Measurements from ENCODE around the gene KDM2A.

Gene KDM2A

GRCh38 chr11:67243051-67243450 is 124.0 kb downstream of the KDM2A start:
- peak overlapping the region; percentile 5 for H3K4me3 ChIP-seq (ENCODE audit: low read depth, low read length)
- H3K27me3 ChIP-seq (ENCODE audit: control insufficient read depth, insufficient read depth, low read length): no peaks in the 10 kb centered on the region
- peaks cover 39% of the 10 kb centered on the region for H3K36me3 ChIP-seq (ENCODE audit: control insufficient read depth, insufficient read depth, low read length)
- H3K4me1 ChIP-seq (ENCODE audit: control insufficient read depth, insufficient read depth, low read length): peaks cover 19% of the 10 kb centered on the region
- H3K9ac ChIP-seq (ENCODE audit: low read depth, low read length): peak overlapping the region; percentile 8
- no peaks in the 10 kb centered on the region for H3K9me3 ChIP-seq (ENCODE audit: control insufficient read depth, insufficient read depth, low read length)

GRCh38 chr11:67245046-67245445 is 126.0 kb downstream of the KDM2A start:
- H3K4me3 ChIP-seq (ENCODE audit: low read depth, low read length): no peak overlapping the region
- H3K27me3 ChIP-seq (ENCODE audit: control insufficient read depth, insufficient read depth, low read length): no peaks in the 10 kb centered on the region
- H3K36me3 ChIP-seq (ENCODE audit: control insufficient read depth, insufficient read depth, low read length): peaks cover 59% of the 10 kb centered on the region
- peaks cover 5% of the 10 kb centered on the region for H3K4me1 ChIP-seq (ENCODE audit: control insufficient read depth, insufficient read depth, low read length)
- H3K9ac ChIP-seq (ENCODE audit: low read depth, low read length): no peak overlapping the region
- no peaks in the 10 kb centered on the region for H3K9me3 ChIP-seq (ENCODE audit: control insufficient read depth, insufficient read depth, low read length)

GRCh38 chr11:67247946-67248550 is 129.0 kb downstream of the KDM2A start:
- Histone ChIP-seq H3K4me1 (ENCODE audit: control insufficient read depth, insufficient read depth, low read length) (no peaks in the 10 kb centered on the region), H3K4me3 (ENCODE audit: low read depth, low read length) (no peak overlapping the region), H3K9me3 (ENCODE audit: control insufficient read depth, insufficient read depth, low read length) (no peaks in the 10 kb centered on the region), H3K9ac (ENCODE audit: low read depth, low read length) (no peak overlapping the region), H3K27me3 (ENCODE audit: control insufficient read depth, insufficient read depth, low read length) (no peaks in the 10 kb centered on the region), H3K36me3 (ENCODE audit: control insufficient read depth, insufficient read depth, low read length) (peaks cover 84% of the 10 kb centered on the region)

- H3K36me3 ChIP-seq (ENCODE audit: control insufficient read depth, insufficient read depth, low read length): peaks cover 84% of the 10 kb centered on the region
- H3K9me3 ChIP-seq (ENCODE audit: control insufficient read depth, insufficient read depth, low read length): no peaks in the 10 kb centered on the region
- H3K9ac ChIP-seq (ENCODE audit: low read depth, low read length): no peak overlapping the region
- H3K4me3 ChIP-seq (ENCODE audit: low read depth, low read length): no peak overlapping the region
- H3K27me3 ChIP-seq (ENCODE audit: control insufficient read depth, insufficient read depth, low read length): no peaks in the 10 kb centered on the region
- no peaks in the 10 kb centered on the region for H3K4me1 ChIP-seq (ENCODE audit: control insufficient read depth, insufficient read depth, low read length)
These were observed 129.6 kb downstream of the KDM2A start for GRCh38 chr11:67248653-67249052.

GRCh38 chr11:67250059-67251043 is 131.3 kb downstream of the KDM2A start:
- Histone ChIP-seq H3K27me3 (ENCODE audit: control insufficient read depth, insufficient read depth, low read length) (no peaks in the 10 kb centered on the region), H3K9ac (ENCODE audit: low read depth, low read length) (no peak overlapping the region), H3K9me3 (ENCODE audit: control insufficient read depth, insufficient read depth, low read length) (no peaks in the 10 kb centered on the region), H3K4me3 (ENCODE audit: low read depth, low read length) (no peak overlapping the region), H3K36me3 (ENCODE audit: control insufficient read depth, insufficient read depth, low read length) (peaks cover 91% of the 10 kb centered on the region), H3K4me1 (ENCODE audit: control insufficient read depth, insufficient read depth, low read length) (no peaks in the 10 kb centered on the region)

GRCh38 chr11:67251841-67252240 is 132.8 kb downstream of the KDM2A start:
- Histone ChIP-seq H3K4me1 (ENCODE audit: control insufficient read depth, insufficient read depth, low read length) (no peaks in the 10 kb centered on the region), H3K36me3 (ENCODE audit: control insufficient read depth, insufficient read depth, low read length) (peaks cover 91% of the 10 kb centered on the region), H3K9ac (ENCODE audit: low read depth, low read length) (no peak overlapping the region)

GRCh38 chr11:67252831-67253239 is 133.8 kb downstream of the KDM2A start:
- no peaks in the 10 kb centered on the region for H3K4me1 ChIP-seq (ENCODE audit: control insufficient read depth, insufficient read depth, low read length)
- no peak overlapping the region for H3K4me3 ChIP-seq (ENCODE audit: low read depth, low read length)
- H3K36me3 ChIP-seq (ENCODE audit: control insufficient read depth, insufficient read depth, low read length): peaks cover 86% of the 10 kb centered on the region
- H3K9ac ChIP-seq (ENCODE audit: low read depth, low read length): no peak overlapping the region
- no peaks in the 10 kb centered on the region for H3K9me3 ChIP-seq (ENCODE audit: control insufficient read depth, insufficient read depth, low read length)
- H3K27me3 ChIP-seq (ENCODE audit: control insufficient read depth, insufficient read depth, low read length): no peaks in the 10 kb centered on the region

More at GRCh38 chr11:67251841-67252240, 132.8 kb downstream of the KDM2A start:
- Histone ChIP-seq H3K4me3 (ENCODE audit: low read depth, low read length) (no peak overlapping the region), H3K27me3 (ENCODE audit: control insufficient read depth, insufficient read depth, low read length) (no peaks in the 10 kb centered on the region), H3K9me3 (ENCODE audit: control insufficient read depth, insufficient read depth, low read length) (no peaks in the 10 kb centered on the region)

GRCh38 chr11:67253872-67254624 is 135.0 kb downstream of the KDM2A start:
- no peaks in the 10 kb centered on the region for H3K4me1 ChIP-seq (ENCODE audit: control insufficient read depth, insufficient read depth, low read length)
- no peak overlapping the region for H3K9ac ChIP-seq (ENCODE audit: low read depth, low read length)
- peaks cover 74% of the 10 kb centered on the region for H3K36me3 ChIP-seq (ENCODE audit: control insufficient read depth, insufficient read depth, low read length)
- H3K9me3 ChIP-seq (ENCODE audit: control insufficient read depth, insufficient read depth, low read length): no peaks in the 10 kb centered on the region
- H3K4me3 ChIP-seq (ENCODE audit: low read depth, low read length): no peak overlapping the region
- H3K27me3 ChIP-seq (ENCODE audit: control insufficient read depth, insufficient read depth, low read length): no peaks in the 10 kb centered on the region

GRCh38 chr11:67254798-67255197 is 135.7 kb downstream of the KDM2A start:
- Histone ChIP-seq H3K9ac (ENCODE audit: low read depth, low read length) (no peak overlapping the region), H3K9me3 (ENCODE audit: control insufficient read depth, insufficient read depth, low read length) (no peaks in the 10 kb centered on the region), H3K4me1 (ENCODE audit: control insufficient read depth, insufficient read depth, low read length) (no peaks in the 10 kb centered on the region), H3K36me3 (ENCODE audit: control insufficient read depth, insufficient read depth, low read length) (peaks cover 67% of the 10 kb centered on the region), H3K27me3 (ENCODE audit: control insufficient read depth, insufficient read depth, low read length) (no peaks in the 10 kb centered on the region), H3K4me3 (ENCODE audit: low read depth, low read length) (no peak overlapping the region)

- no peaks in the 10 kb centered on the region for H3K4me1 ChIP-seq (ENCODE audit: control insufficient read depth, insufficient read depth, low read length)
- no peaks in the 10 kb centered on the region for H3K27me3 ChIP-seq (ENCODE audit: control insufficient read depth, insufficient read depth, low read length)
- H3K9ac ChIP-seq (ENCODE audit: low read depth, low read length): no peak overlapping the region
- H3K36me3 ChIP-seq (ENCODE audit: control insufficient read depth, insufficient read depth, low read length): peaks cover 61% of the 10 kb centered on the region
- no peak overlapping the region for H3K4me3 ChIP-seq (ENCODE audit: low read depth, low read length)
- H3K9me3 ChIP-seq (ENCODE audit: control insufficient read depth, insufficient read depth, low read length): no peaks in the 10 kb centered on the region
These were observed 136.3 kb downstream of the KDM2A start for GRCh38 chr11:67255353-67255752.

- Histone ChIP-seq H3K36me3 (ENCODE audit: control insufficient read depth, insufficient read depth, low read length) (peaks cover 56% of the 10 kb centered on the region), H3K4me3 (ENCODE audit: low read depth, low read length) (no peak overlapping the region), H3K9ac (ENCODE audit: low read depth, low read length) (no peak overlapping the region), H3K4me1 (ENCODE audit: control insufficient read depth, insufficient read depth, low read length) (no peaks in the 10 kb centered on the region), H3K9me3 (ENCODE audit: control insufficient read depth, insufficient read depth, low read length) (no peaks in the 10 kb centered on the region), H3K27me3 (ENCODE audit: control insufficient read depth, insufficient read depth, low read length) (no peaks in the 10 kb centered on the region)
These were observed 136.8 kb downstream of the KDM2A start for GRCh38 chr11:67255864-67256263.

Measured in iPS-15b (cell line).